Stomach (tissue), 4 donors: ENCODE data around the gene TOMT.

Experiments
- POLR2A ChIP-seq, 4 donors: fragments of 450-650 bp; IDR thresholded peaks; one replicate each; pipeline ENCODE4 v1.6.1; 2016; ENCODE audit warnings: antibody characterized with exemption in 4 of 4, control low read depth in 2 of 4, mild to moderate bottlenecking in 1 of 4, moderate library complexity in 1 of 4
- POLR2AphosphoS5 ChIP-seq, 3 donors: sonication (generic); formaldehyde crosslinking; IDR thresholded peaks; one replicate each; pipeline ENCODE4 v1.6.1; 2016; ENCODE audit warnings: antibody characterized with exemption in 3 of 3

DNA sequence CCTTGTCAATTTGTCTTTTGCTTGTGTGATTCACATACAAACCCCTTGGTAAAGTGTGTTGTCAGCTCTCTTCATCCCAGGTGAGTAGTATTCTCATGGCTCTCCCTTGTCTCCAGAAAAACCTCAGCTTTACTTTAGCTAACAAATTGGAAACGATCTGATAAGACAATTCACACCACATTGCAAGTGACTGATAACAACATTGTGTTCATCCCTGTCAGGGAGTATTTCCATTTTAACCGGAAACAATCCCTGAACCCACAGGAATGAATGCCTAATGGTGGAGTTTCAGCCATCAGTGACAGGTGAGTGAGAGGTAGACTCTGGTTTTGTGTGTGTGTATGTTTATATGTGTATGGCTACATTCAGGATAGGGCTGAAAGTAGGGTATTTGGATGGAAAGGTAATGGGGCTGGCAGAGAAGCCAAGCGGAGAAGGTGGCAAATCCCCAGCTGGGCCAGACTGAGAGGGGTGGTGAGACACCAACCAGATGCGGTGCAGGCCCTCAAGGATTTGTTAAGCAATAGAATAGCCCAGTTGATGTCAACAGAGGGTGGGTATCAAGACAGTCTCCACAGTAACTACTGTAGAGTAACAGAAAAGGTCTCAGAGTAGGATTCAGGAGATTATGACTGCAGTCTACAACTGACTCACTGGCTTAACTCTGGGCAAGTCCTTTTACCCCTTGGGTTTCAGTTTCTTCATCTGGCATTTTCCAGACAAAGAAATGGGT lies 17.5 kb upstream of the TOMT start:
- TF ChIP-seq POLR2A (IDR thresholded peaks at IDR 0.05) (no peak), POLR2AphosphoS5 (IDR thresholded peaks at IDR 0.05) (no peak)
